Stimulated activated CD4-positive, alpha-beta T cell treated with anti-CD3 and anti-CD28 coated beads, Interleukin-4, amount 100 ng/mL, for 4 hours (primary cell): ENCODE measurements around the gene RUSF1.
A peak's percentile ranks its signal among the peaks of the same experiment; 100 is the strongest.
"Not testable (repeated sequence)": the region's sequence is repeated elsewhere in the genome, so short reads cannot be mapped to it uniquely, and the experiment has no call there.

Experiments used
- DNase-seq, 2 experiments: peaks; one replicate each; pipeline ENCODE4 v3.0.0-alpha.2; 2020

RUSF1 gene

DNA sequence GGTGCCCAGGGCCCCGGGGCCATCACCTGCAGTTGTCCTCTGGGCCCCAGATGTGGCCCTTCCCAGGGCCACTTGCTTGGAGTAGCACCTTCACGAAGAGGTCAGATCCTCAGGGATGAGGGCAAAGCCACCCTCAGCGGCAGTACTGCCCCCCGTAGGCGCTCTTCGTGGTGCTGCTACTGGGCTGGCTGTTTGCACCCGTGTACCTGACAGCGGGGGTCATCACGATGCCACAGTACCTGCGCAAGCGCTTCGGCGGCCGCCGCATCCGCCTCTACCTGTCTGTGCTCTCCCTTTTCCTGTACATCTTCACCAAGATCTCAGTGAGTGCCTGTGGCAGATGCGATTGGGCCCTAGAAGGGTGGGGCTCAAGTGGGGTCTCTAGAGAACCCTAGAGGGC, 22.6 kb downstream of the RUSF1 start:
- no peak for DNase-seq

GRCh38 chr16:31484491-31485171, 23.6 kb downstream of the RUSF1 start:
- no peak for DNase-seq

GRCh38 chr16:31484048-31484447, 24.1 kb downstream of the RUSF1 start:
- not testable (repeated sequence) for DNase-seq

DNA sequence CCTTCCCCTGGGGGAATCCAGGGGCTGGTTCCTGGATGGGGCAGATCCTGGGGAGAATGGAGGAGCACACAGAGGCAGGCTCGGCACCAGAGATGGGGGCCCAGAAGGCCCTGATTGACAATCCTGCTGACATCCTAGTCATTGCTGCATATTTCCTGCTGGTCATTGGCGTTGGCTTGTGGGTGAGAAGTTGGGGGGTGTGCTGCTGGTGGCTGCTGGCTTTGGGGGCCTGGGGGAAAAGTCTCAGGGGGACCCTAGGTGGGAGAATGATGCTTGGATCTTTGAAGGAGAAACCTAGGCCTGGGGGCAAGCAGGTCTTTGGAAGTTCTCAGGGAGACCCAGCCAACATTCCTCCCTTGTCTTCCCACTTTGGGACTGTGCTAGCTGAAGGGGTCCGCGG, 25.1 kb downstream of the RUSF1 start, which contains the start of gene SLC5A2:
TSS of gene SLC5A2 (plus strand) at position 43 of the 400 bp plus-strand sequence. CDS start at position 57, 14 bp downstream.
- no peak for DNase-seq

- DNase-seq: no peak
These were observed 27.2 kb downstream of the RUSF1 start for GRCh38 chr16:31480851-31481536.

DNA sequence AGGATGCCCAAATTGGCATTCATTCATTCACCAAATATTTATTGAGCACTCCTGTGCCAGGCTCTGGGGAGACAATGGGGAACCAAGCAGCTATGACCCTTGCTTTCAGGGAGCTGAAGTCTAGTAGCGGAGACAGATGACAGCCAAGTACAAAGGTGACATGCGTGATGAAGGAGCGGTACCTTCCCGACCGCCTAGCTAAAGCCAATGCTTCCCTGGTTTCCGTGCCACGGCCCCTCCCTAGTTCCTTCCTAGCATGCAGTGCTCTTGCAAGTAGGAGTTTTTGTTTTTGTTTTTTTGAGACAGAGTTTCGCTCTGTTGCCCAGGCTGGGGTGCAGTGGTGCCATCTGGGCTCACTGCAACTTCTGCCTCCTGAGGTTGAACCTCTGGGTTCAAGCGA, 28.4 kb downstream of the RUSF1 start:
- DNase-seq: no peak

- DNase-seq: no peak
These were observed 29.2 kb downstream of the RUSF1 start for GRCh38 chr16:31478956-31479355.

- peak; percentile 23 to 30 for DNase-seq
These were observed 30.7 kb downstream of the RUSF1 start for GRCh38 chr16:31477220-31478216.

GRCh38 chr16:31476303-31477219, 31.6 kb downstream of the RUSF1 start:
- peak; percentile 84 to 93 for DNase-seq

DNA sequence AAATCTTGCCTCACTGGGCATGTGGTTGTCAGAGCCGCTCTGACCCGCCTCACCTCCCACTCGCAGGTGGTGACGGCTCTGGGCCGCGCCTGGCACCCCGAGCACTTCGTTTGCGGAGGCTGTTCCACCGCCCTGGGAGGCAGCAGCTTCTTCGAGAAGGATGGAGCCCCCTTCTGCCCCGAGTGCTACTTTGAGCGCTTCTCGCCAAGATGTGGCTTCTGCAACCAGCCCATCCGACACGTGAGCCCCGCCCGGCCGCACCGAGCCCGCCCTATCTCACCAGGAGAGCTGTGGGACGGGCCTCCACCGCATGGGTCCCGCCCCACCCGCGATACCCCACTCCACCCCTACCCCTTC, 32.3 kb downstream of the RUSF1 start:
- DNase-seq: no peak

- no peak for DNase-seq
These were observed 33.1 kb downstream of the RUSF1 start for GRCh38 chr16:31474773-31475738.

DNA sequence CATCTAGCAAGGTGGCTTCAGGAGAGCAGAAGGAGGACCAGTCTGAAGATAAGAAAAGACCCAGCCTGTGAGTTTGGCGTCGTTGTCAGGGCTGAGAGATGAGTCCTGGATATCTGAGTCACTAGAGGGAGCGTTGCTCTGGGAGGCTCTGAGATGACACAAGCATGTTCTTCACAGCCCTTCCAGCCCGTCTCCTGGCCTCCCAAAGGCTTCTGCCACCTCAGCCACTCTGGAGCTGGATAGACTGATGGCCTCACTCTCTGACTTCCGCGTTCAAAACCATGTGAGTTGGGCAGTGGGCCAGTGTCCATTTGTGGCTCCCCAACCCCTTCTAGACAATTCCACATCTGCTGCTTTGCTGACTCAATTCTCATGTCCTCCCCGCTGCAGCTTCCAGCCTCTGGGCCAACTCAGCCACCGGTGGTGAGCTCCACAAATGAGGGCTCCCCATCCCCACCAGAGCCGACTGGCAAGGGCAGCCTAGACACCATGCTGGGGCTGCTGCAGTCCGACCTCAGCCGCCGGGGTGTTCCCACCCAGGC, 33.9 kb downstream of the RUSF1 start:
- no peak for DNase-seq

DNA sequence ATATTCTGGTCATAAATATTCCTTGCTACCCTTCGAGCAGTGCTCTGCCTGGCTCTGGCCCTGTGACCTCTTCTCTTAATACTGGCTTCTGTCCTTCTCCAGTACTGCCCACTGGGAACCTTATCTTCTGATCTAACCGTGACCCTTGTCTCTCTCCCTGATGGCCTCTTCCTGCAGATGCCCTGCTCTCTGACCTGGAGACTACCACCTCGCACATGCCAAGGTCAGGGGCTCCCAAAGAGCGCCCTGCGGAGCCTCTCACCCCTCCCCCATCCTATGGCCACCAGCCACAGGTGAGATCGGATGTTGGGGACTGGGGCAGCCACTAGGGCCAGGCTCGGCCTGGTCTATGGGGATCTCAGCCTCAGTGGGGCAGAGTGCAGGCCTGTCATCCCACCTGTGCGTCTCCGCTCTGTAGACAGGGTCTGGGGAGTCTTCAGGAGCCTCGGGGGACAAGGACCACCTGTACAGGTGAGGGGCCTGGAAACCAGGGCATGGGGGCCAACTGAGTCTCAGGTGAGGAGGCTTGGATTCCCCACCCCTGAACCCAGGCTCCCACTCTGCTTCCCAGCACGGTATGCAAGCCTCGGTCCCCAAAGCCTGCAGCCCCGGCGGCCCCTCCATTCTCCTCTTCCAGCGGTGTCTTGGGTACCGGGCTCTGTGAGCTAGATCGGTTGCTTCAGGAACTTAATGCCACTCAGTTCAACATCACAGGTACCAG, 34.8 kb downstream of the RUSF1 start:
- DNase-seq: no peak

GRCh38 chr16:31472709-31473203, 35.4 kb downstream of the RUSF1 start:
- no peak for DNase-seq

DNA sequence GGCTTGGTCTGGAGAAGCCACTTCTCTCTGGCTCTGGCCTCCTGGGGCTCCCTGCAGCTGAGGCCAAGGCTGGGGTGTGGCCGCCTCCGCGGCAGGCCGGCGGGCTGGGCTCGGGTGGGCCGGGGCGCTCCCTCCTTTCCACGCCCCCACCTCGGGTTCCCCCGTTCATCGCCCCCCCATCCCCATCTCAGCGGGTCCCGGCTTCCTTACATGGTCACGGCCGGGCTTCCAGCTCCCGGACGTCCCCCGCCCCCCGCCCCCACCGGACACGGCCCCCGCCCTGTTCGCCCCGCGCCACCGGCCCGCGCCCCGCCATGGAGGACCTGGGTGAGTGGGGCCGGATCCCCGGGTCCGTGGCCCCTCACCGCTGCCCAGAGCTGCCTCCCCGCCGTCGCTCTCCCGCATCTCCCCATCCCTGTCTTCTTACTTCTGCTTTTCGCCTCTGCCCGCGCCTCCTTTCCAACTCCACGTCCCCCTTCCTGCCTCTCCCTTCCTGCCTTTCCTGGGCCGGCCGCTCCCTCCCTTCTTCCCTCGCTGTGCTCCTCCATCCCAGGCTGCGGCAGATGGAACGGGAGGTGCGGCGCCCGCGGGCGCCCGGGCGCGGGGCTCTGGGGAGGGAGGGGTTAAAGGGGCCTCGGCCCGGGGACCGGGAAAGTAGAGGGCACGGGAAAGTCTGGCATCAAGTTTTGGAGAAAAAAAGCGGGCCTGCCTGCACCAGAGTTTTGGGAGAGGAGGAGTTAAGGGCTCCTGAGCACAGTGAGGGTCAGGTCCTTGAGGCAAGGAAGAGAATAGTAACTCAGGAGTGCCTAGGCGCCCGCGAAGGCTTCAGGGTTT, 36.1 kb downstream of the RUSF1 start, which contains the start of gene TGFB1I1:
TSS of gene TGFB1I1 (plus strand) at position 278 of the 834 bp plus-strand sequence. CDS start at position 315, 37 bp downstream.
- DNase-seq: no peak

DNA sequence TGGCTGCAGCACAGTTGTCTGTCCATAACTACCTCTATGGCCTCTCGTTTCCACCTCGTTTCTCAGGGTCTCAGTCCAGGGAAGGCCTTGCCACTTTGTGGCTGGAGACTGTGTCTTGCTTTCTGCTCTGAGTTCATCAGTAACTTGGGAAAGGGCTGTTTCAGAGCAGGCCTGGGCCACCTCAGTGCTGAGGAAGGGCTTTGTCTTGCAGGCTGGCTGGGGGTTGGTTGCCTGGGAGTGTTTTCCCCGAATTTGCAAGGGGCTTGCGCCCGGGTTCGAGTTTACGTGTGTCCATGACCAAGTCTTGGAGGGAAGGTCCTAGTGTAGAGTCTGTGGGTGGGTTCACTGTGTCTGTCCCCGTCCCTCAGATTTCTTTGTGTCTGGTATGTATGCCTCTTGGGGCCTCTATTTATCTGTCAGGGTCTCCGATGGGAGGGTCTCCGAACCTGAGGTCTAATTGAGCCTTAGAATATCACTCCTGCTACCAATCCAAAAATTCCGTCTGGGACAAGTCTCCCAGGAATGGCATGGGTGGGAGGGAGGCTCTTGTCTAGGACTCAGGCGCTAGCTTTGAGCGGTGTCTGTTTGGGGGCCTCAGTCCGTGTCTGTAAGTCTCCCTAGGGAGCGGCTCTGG, 36.8 kb downstream of the RUSF1 start:
- DNase-seq: no peak

- DNase-seq: no peak
These were observed 37.6 kb downstream of the RUSF1 start for GRCh38 chr16:31470615-31471014.

DNA sequence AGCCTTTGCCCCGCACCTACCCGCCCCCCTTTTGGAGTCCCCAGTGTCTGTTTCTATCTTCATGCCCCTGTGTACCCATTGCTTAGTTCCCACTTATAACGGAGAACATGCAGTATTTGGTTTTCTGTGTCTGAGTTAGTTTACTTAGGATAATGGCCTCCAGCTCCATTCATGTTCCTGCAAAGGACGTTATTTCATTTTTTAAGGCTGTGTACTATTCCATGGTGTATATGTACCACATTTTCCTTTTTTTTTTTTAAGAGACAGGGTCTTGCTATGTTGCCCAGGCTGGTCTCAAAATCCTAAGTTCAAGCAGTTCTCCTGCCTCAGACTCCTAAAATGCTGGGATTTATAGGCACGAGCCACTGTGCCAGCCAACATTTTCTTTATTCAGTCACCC, 40.3 kb downstream of the RUSF1 start:
- no peak for DNase-seq
